Measurements from ENCODE around the gene CFAP157.

CFAP157 gene

GRCh38 chr9:127706836-127707241 is at the start of gene CFAP157:
Gene CFAP157, plus strand, starts transcription at chr9:127706988. Its CDS starts 44 bp downstream, at chr9:127707032.
- DNase-seq, result no peak

- DNase-seq, result no peak
Observed at GRCh38 chr9:127658428-127658827, 48.4 kb upstream of the CFAP157 start.

GRCh38 chr9:127660886-127661741 is 45.7 kb upstream of the CFAP157 start:
- DNase-seq, result no peak

GRCh38 chr9:127662617-127663016 is 44.2 kb upstream of the CFAP157 start:
- DNase-seq, result no peak

GRCh38 chr9:127664324-127664677 is 42.5 kb upstream of the CFAP157 start:
- no peak for DNase-seq

GRCh38 chr9:127664678-127665507 is 41.9 kb upstream of the CFAP157 start:
- no peak for DNase-seq

- no peak for DNase-seq
Observed at GRCh38 chr9:127667127-127667844, 39.5 kb upstream of the CFAP157 start.

- DNase-seq, result no peak
Observed at GRCh38 chr9:127667906-127668305, 38.9 kb upstream of the CFAP157 start.

GRCh38 chr9:127673234-127673633 is 33.6 kb upstream of the CFAP157 start:
- no peak for DNase-seq

- no peak for DNase-seq
Observed at GRCh38 chr9:127676638-127677037, 30.1 kb upstream of the CFAP157 start.

GRCh38 chr9:127679506-127679905 is 27.3 kb upstream of the CFAP157 start:
- DNase-seq, result no peak

- DNase-seq, result no peak
Observed at GRCh38 chr9:127680226-127680625, 26.6 kb upstream of the CFAP157 start.

- DNase-seq, result no peak
Observed at GRCh38 chr9:127680846-127681245, 25.9 kb upstream of the CFAP157 start.

- no peak for DNase-seq
Observed at GRCh38 chr9:127682351-127683136, 24.2 kb upstream of the CFAP157 start.

- DNase-seq, result no peak
Observed at GRCh38 chr9:127683723-127684122, 23.1 kb upstream of the CFAP157 start.

- no peak for DNase-seq
Observed at GRCh38 chr9:127684576-127684975, 22.2 kb upstream of the CFAP157 start.

GRCh38 chr9:127686461-127687393 is 20.1 kb upstream of the CFAP157 start:
- DNase-seq, result no peak

- DNase-seq, result no peak
Observed at GRCh38 chr9:127689329-127690000, 17.3 kb upstream of the CFAP157 start.

- DNase-seq, result no peak
Observed at GRCh38 chr9:127690735-127691134, 16.1 kb upstream of the CFAP157 start.

- DNase-seq, result no peak
Observed at GRCh38 chr9:127692071-127692470, 14.7 kb upstream of the CFAP157 start.

GRCh38 chr9:127693143-127693542 is 13.6 kb upstream of the CFAP157 start:
- no peak for DNase-seq
